ENCODE data around the gene LRP5.
A peak's percentile ranks its signal among the peaks of the same experiment; 100 is the strongest.

Gene LRP5

DNA sequence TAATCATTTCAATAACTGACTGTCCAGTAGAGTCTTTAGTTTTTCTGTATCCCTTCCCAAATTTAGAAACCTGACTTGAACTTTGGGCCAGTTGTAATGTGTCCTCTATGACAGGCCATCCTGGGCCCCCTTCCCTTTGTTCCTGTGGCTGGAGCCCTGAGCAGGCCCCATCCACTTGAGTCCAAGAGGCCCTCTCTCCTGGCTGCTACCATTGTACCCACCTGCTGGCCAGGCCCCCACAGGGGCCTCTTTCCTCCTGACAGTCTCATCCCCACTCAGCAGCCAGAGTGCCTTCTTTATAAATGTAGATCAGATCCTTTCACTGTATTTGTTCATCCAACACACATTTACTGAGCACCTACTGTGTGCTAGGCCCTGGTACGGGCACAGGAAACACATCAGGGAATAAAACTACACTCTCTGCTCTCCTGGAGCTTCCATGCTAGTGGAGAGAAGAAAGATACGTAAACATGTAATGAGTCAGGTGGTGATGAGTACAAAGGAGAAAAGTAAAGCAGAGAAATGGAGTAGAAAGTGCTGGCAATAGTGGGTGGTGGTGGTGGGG lies 2.7 kb upstream of the LRP5 start:
- DNase-seq: no peak

DNA sequence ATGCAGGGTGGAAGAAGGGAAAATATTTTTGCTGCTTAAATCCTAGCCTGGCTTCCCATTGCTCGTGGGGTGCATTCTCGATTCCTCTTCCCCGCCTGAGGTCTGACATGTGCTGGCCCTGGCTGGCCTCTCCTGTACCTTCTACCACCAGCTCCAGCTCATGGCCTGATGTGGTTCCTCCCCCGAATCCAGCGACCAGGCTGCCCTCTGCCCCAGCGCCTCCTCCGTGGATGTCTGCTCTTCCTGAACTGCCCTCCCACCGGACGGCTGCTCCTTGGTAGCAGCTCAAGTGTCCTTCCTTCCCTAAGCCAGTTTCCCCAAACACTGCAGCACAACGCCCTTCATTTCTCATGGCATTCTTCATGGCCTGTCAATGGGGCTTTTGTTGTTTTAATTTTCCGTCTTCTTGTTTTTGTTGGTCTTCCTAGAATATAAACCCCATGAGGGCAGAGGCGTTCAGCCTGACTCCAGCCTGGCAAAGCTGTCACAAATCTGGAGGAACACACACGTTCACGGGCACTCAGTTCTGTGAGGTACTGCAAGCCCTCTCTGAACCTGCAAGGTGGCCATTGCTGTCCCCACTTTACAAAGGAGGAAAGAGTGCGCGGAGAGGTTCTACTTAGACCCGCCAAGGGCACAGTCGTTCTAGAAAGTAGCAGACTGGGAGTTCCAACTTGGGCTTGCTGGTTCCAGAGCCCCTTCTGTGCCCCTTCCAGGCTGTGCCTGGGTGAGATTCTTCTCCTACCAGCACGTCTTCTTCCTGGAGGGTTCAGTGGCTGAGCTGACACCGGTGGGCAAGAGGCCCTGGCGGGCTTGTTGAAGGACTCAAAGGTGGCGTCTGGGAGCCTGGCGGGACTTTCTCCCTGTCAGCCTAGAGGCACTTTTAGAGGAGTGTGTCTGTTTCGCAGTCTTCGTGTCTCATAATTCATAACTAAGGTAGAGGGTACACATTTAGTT lies 953 bp upstream of the LRP5 start:
- no peak for DNase-seq

DNA sequence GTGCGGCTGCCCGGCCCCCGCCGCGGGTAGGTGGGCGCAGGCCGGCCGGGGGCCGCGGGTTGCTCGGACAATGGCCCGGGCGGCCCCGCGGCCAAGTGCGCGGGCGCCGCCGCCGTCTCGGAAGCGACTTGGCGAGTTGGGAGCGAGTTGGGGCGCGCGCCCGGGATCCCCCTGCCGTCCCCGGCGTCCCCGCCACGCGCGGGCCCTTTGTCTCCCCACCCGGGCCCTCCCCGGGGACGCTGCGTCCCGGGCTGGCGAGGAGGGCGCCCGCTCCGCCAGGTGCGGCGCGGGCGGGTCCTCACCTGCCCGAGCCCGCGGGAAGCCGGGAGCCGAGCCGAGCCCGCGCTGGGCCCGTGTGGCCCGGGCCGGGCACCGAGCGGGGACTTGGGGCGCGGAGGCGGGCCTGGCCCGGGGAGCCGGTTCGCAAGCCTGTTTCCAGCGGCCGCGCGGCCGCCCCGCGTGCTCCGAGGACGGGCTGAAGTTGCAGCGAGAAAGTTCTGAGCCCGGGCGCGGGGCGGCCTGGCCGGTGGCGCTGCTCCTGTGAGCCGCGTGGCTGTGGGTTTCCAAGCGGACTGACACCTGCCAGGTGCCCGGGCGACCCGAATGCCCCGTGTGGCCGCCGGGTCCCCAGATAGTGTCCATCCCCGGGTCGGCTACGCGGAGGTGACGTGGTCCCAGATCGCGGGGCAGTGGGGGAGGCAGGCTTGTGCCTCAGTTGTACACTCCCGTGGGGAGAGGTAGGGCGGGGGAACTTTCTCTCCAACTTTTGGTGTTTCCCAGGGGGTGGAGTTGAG lies 586 bp downstream of the LRP5 start:
- no peak for DNase-seq

DNA sequence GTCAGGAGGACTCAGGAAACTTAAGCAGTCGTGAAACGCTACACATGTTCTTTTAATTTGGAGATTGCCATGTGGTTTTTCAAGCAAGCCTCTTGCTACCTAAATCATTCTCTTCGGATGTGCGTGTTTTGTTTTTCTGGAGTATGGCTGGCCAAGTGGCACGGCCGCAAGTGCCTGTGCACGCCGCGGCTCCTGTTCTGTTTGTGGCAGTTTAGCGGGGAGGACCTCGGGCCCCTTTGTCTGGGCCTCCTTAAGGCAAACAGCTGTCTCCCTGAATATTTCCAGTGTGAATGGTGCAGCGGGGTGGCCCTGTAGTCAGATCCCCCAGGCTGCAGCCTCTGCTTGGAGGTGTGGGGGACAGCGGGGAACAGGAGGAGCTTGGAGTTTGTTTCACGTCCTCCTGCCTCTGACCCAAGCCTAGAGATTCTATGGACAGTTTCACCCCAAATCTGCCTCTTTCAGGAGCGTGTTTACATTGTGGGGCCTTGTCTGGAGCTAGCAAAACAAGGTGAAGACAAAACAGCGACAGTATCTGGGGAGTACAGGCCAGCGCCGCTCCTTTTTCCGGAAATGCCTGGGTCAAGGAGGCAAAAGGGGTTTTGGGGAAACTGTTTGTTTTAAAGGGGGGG lies 1.3 kb downstream of the LRP5 start:
- DNase-seq: peak in 1 of 2 experiments; percentile 21

DNA sequence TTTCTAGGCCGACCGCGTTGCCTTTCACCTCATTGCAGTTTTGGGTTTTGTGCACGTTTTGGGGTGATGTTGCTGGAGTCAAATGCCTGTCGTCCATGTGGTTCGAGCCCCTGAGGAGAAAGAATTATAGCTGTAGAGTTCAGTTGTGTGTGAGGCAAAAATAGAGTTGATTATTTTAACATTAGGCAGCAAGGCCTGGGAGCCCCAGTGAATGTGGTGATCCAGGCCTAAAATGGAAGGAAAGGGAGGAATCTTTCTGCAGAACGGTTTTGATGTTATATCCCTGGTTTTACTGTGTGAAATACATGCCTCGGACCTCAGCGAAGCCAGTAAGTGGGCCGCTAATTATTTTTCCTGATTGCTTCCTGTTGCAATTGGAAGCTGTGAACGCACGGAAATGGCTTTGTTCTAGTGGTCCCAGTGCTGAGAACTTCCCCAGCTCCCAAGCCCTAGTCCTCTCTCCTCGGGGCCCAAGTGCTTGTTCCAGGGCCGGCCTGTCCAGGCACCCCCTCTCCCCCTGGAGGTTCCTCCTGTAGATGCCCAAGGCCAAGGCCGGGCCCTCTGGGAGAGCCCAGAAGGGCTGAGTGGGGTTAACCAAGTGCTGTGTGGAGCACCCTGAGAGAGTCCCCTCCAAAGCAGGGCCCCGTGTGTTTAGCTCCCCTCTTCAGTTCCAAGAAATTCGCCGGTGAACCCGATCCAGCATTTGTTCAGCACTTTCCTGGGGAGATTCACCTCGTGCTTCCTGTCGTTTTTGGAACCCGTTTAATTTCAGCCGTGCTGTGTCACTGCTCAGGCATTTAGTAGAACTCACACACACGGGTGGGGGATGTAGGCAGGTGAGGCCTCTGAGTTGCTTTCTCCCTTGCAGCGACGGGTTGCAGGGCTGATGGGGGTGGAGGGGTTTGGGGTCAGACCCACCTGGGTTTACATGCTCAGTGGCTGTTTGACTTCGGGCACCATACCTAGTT lies 2.1 kb downstream of the LRP5 start:
- DNase-seq: peak; percentile 20 to 38

DNA sequence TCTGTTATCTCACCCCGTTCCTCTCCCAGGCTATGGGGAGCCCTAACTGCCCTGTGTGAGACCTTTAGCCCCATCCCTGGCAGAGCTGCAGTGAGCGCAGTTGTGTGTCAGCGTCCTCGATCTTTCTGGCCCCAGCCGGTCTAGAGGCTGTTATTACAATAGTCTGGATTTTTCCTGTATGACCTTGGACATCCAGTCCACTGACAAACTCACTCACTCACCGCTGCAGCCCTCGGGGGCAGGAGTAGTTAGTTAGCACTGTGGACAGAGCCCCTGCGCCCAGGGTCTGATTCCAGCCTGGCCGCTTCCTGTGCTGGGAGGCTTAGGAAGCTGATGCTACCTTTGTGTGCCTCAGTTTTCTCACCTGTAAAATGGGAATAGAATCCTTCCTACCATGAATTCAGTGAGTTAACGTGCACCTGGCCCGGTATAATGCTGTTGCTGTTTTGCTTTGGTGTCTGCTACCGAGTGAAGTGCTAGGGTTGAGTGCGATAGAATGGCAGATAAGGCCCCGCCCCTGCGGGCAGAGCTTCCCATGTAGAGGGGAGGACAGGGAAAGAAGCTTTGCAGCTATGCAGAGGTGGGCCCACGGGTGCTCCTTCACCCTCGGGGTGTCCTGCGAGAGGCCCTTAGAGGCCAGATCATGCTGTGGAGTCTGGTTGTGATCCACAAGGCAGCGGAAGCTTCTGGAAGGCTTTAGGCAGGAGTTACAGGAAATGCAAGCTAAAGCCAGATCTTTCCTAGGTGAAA lies 3.0 kb downstream of the LRP5 start:
- DNase-seq: no peak

DNA sequence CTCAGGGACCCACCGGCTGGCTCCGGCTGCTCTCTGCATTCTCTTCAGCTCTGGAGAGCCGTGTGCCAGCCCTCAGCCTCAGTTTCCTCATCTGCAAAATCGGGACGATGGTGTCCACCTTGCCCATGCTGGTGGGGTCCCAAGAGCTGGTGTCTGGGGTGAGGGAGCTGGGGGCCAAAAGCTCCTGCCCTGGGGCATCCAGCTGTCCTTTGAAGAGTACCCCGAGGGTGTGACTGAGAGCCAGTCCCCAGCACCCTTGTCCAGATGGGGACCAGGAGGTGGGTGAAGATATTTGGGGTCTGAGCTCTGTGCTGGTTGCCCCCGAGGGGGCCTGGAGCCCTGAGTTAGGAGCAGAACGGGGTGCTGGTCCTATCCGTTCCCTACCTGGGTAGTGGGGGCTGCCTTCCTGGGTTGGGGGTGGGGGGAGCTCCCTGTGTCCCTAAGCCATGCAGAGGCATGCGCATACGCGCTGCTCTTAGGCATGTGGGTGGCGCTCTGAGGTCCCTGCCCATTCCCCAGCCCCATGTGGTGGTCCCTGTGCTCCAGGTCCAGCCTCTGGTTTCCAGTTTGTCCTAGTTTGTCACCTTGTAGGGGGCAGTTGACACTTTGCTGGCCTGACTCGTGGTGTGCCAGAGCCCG lies 4.9 kb downstream of the LRP5 start:
- no peak for DNase-seq

DNA sequence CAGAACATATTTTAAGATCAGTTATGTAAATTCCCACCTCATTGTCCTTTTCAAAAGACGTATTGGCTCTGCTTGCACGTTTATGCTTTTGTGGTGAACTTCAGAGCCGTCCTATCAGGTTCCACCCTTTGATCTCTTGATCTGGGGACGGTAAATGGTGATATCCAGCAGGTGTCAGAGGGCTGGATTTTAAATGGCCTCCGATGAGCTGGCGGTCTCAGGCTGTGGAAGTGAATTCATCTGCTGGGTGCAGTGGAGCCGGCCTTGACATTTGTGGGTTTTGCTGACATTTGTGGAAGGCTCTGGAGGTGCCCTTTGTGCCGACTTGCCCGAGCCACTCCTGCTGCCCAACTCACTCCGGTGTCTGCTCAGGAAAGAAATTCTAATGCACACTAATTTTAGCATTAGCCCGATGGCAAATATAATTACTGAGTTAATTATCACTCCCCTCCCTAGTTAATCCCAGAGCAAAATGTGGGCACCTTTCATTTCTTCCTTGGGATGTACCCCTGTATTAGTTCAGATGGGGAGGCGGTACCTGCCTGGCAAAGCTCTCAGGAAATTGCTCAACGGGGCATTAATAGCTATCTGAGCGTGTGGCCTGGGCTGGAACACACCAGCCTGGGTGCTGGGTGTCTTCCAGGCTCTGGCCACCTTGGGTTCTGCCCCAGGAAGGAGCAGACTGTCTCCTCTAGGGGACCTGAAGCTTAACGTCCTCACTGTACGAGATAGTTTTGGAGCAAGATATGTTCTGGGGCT lies 9.1 kb downstream of the LRP5 start:
- DNase-seq: no peak

DNA sequence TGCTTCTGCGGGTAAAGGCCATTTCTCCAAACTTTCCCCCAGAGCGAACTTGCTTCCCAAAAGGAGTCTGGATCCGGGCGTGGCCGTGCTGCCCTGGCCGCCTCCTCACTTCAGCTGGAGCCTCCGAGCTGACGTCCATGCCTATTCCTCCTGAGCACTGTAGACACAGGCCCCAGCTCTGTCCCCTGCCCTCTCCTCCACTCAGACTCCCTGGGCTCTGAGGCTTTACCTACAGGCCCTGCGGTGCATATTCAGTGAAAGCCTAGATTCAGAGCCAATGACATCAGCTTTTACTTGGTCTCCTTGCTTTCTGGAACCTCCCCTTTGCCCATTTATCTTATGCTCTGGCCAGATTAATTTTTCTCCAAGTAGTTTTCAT lies 9.7 kb downstream of the LRP5 start:
- no peak for DNase-seq

DNA sequence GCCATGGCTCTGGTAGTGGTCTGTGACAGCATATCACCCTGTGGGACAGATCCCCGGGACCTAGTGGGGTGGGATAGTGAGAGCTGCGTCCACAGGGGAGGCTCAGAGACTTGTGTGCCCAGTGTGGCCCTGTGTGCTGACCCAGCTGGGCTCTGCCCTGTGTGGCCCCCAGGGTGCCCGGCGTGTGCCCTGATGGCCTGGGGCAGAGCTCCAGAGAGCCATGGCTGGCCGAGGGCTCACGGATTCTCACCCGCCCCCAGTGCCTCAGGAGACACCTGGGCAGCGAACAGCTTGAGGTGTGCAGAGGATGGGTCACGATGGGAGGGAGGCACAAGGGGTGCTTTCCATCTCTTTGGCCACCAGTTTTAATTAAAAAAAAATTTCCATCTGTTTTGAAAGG lies 11.8 kb downstream of the LRP5 start:
- DNase-seq: no peak

DNA sequence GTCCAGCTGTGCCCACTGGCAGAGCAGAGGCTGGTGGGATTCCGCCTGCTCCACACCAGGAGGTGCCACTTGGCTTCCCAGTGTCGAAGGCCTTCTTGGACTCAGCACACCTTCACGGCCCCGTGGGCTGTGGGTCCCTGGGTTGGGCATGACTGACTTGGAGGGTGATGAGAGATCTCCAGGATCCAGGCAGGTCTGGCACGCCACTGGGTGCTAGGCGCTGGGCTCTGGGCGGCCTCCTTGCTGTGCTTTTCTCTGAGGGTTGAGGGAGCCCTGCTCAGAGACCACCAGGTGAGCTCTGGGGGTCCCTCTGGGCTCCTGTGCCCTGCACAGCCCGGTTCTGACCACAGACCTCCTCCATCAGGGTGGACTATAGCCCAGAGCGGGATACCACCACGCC lies 12.3 kb downstream of the LRP5 start:
- DNase-seq: no peak

DNA sequence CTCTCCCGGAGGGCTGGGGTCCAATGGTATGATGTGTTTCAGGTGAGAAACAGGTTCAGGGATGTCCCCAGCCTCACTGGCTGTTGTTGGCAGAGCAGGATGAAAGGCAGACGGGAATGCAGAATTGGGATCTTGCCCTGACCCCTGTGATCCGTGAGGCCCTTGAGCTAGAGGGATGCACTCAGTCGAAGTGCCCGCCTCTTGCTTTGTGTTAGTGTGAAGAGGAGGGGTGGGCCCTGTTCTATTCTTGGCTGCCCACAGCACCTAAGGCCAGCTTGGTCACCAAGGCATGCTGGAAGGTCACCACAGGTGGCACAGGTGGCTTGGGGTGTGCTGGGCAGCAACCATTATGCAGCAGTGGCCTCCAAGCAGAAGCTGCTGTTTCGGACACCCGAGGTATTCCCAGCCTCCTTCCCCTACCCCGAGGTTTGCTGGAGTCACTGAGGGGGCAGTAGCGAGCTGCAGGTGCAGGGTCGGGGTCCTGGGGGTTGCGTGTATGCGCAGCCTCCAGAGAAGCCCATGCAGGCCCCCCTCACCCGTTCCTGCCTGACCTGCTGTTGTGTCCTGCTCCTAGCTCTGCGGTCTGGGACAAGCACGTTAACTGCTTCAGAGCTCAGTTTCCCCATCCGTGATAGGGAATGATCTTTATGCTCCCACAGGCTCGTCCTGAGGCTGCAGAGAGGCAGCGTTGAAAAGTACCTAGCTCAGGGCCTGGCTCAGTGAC lies 13.0 kb downstream of the LRP5 start:
- no peak for DNase-seq

DNA sequence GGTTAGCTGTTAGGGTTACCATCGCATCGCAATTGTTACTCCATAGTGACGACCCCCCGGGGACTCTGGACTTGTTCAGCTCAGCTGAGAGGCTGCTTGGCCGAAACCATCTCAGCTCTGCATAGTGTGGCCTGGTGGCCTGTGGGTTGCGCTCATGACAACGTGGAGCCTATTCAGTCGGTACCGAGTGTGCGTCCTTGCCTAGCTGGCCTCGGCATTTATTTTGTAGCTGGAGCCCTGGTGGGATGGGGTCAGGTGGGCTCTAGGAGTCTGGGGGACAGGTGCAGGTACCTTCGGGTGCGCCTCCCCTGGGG lies 13.5 kb downstream of the LRP5 start:
- no peak for DNase-seq

DNA sequence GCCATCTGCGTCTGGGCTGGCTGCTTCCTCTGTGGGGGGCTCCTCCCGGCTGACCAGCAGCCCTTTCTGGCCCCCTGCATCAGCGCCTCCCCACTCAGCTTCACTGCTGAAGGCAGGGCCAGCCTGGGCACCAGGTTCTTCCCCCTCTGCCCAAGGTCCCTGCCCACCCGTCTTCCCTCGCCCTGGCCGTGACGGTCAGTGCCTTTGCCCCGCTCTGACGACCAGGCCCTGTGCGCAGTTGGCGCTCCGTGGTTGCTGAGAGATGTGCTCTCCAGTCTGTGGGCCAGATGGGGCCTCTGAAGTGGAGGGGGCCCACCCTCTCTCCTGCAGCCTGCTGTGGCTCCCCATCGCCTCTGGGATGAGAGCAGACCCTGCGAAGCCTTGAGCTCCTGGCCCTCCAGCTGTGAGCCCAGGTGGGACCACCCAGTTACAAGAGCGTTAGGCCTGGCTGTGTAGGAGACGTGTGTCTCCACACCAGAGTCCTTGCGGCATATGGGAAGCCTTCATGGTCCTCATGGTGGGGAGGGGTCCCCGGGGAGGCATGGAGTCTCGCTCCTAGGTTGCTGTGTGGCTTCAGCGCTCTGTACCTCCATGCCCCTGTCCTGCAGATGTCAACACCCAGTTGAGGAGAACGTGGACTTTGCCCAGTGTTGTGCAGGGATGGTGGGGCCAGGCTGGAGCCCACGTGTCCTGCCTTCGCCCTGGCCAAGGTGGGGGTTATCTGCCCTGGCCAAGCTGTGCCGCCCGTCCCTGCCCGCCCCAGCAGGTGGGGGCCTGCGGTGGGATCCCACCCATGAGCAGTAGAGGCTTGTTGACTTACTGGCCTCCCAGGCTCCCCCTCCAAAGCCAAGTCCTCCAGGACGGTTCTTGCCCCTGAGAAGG lies 14.2 kb downstream of the LRP5 start:
- DNase-seq: no peak

DNA sequence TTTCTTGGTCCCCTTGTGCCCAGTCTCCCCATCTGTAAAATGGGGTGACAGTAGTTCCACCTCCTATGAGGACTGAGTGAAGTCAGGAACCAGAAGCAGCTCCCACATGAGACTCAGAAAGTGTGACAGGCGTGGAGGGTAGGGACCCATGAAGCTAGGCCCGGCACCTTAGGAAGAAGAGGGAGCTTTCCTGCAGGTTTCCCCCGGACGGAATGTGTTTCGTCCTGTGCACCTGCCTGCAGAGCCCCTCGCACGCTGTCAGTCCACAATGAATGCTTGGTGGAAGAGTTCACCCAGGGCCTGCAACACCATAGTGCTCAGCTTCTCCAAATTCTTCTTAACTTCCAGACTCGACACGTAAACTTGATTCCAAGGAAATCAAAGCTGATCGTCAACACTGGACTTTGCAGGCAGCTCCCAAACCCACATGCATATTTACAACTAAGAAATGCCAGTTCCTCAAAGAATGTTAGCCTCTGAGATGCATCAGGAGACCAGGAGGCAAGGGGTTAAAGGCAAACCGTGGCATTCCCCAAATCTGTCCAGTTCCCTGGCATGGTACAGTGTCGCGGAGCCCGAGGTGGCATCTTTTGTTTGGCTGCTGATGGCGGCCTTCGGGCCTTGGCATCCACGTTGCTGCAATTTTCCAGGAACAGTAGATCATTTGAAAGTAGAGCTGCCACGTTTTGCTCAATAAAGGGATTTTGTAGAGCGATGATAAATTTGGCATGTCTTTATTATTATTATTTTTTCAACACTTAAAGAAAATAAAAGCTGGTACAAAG lies 15.4 kb downstream of the LRP5 start:
- no peak for DNase-seq

DNA sequence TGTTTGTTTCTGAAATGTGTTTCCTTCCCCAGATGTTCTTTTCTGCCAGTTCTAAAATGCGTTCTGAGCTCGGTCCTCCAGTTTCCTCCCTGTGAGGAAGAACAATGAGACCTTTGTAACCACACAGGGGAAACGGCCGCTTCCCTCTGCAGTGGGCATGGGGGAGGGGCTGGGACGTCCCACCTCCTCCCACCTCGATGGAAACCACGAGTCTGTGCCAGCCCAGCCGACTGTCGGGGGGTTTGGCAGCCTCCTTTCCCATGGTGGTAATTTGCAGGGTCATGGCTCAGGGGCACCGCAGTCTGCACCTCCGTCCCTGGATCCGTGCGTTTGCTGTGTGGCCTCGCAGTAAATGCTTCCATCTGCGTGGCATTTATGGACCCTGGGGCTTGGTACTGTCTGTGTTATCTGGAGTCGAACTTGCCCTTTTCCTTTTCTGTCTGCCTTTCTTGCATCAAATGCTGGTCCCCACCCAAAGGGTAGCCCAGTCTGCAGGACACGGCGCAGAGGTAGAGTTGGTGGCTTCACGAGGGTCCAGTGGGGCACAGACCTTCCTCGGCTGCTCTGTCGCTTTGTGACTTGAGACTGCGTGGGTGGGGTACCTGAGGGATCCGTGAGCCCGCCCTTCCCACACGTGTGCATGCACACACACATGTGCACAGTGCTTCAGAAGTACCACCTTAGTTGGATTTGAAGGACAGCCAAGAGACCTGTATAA lies 16.1 kb downstream of the LRP5 start:
- no peak for DNase-seq

DNA sequence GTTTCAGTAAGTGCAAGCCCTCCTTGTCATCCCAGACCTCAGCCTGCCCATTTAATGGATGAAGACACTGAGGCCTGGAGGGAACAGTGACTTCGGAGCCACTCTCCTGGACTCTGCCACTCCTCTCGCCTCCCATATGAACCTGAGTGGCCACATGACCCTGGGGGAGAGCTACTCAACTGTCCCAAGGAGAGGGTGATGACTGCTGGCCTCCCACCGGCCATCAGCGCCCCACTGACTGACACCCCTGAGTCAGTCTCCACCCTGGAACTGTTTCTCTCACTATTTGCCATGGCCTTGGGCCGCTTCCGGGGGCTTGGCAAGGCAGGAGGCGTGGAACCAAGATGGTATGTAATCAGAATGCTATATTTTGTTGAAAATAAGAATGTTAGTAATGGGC lies 17.1 kb downstream of the LRP5 start:
- no peak for DNase-seq
